GM10248 (cell line): ENCODE results near the gene HAPLN1.

ENCODE experiments used
- CTCF ChIA-PET: fragments of 300-600 bp; sonication (Branson Sonifier 250); formaldehyde crosslinking; extraction: SDS; loops from one replicate; lab custom pipeline; 2021; ENCODE audit warnings: antibody characterized with exemption; lab: Yijun Ruan, JAX
- POLR2A ChIA-PET: fragments of 350-650 bp; sonication (Branson Sonifier 250); formaldehyde crosslinking; extraction: SDS; loops from one replicate; lab custom pipeline; 2020; ENCODE audit warnings: antibody characterized with exemption; lab: Yijun Ruan, JAX
- DNase-seq: peaks from one replicate; pipeline ENCODE4 v3.0.0; 2012; ENCODE audit errors: extremely low spot score
- TF ChIP-seq, protein P1 (sequence below): IDR thresholded peaks from 2 replicates; pipeline ENCODE4 v1.5.1; 2012; ENCODE audit warnings: mild to moderate bottlenecking, low read depth; ENCODE audit errors: extremely low read depth, missing control alignments, control extremely low read depth

The HAPLN1 gene

DNA sequence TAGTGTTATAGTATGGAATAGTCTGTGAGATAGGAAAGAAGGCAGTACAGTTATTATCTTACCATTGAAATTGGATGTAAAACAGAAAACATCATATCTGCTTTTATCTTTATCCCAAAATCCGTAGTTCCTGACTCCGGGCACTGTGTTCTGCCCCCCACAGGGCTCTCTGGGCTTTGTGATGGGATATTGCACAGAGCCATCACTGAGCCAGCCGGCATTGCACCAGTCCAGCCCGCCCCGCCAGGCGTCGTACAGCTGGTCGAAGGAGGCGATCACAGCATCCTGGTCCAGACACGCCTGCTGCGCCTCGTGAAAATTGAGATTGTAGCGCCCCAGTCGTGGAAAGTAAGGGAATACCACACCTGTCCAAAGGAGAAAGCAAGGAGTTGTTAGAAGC is 76.4 kb downstream of the HAPLN1 start:
- TF ChIP-seq, protein P1, sequence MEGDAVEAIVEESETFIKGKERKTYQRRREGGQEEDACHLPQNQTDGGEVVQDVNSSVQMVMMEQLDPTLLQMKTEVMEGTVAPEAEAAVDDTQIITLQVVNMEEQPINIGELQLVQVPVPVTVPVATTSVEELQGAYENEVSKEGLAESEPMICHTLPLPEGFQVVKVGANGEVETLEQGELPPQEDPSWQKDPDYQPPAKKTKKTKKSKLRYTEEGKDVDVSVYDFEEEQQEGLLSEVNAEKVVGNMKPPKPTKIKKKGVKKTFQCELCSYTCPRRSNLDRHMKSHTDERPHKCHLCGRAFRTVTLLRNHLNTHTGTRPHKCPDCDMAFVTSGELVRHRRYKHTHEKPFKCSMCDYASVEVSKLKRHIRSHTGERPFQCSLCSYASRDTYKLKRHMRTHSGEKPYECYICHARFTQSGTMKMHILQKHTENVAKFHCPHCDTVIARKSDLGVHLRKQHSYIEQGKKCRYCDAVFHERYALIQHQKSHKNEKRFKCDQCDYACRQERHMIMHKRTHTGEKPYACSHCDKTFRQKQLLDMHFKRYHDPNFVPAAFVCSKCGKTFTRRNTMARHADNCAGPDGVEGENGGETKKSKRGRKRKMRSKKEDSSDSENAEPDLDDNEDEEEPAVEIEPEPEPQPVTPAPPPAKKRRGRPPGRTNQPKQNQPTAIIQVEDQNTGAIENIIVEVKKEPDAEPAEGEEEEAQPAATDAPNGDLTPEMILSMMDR = no peak
- ChIA-PET POLR2A (no interaction called here), CTCF (interaction anchor here (1.2 to 1.3 kb wide), 2 partner anchors 9 kb away, joined by 3 read pairs; no protein-coding TSS in a partner anchor)
- DNase-seq = no peak

DNA sequence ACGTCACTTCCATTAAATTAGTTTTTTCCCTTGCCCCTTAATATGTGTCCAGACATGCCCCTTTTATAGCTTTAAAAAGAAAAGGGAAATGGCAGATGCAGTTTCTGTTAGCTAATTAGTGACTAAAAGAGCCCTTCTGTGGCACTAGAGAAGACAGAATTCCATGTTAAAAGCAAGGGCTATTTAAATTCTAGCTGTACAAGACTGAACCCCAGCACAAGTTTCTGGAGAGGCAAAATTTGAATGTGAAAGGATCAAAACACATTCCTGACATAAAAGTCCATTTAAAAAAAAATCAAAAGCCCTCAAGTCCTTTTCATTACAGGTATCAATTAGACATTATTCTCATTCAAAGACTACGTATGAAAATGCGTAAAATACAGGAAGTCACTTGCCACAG is 78.7 kb downstream of the HAPLN1 start:
- ChIA-PET CTCF (no interaction called here), POLR2A (no interaction called here)
- TF ChIP-seq, protein P1 = no peak
- no peak for DNase-seq

DNA sequence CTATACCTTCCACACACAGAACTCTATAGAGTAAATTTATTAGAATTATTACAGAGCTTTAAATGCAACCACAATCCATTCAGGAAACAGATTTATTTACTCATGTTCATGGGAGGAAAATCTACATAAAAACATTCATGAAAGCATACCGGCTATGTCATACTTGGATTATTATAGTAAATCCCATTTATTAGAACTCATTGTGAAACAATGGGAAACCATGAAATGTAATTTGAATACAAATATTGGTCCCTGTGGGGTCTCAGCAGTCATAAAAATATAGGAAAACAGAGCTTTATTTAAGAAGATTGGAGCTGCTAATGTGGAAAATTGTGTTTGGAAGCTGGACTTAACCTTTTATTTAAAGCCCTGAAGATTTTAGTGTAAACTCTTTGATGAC is 80.7 kb downstream of the HAPLN1 start:
- ChIA-PET CTCF (no interaction called here), POLR2A (no interaction called here)
- no peak for DNase-seq
- TF ChIP-seq, protein P1 = no peak

DNA sequence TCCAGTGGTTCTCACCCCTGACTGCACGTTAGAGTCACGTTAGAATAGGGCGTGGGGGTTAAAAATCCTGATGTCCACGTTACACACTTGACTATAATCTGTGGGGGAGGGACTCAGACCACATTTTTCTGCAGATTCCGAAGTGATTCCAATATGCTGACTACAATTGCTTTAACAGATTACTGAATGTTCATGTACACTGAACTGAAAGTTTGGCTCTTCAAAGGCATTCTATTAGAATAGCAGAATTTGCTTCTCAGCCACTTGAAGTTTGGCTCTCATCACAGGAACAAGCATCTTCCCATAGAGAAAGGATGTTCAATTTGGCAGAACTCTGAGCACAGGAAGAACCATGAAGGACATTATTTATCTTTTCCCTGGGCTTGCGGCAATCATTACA is 84.5 kb downstream of the HAPLN1 start:
- TF ChIP-seq, protein P1 = no peak
- DNase-seq = no peak
- POLR2A ChIA-PET = no interaction called here
- CTCF ChIA-PET = interaction anchor here (1.1 kb wide), 1 partner anchor 11 kb away, joined by 4 read pairs; no protein-coding TSS in a partner anchor

DNA sequence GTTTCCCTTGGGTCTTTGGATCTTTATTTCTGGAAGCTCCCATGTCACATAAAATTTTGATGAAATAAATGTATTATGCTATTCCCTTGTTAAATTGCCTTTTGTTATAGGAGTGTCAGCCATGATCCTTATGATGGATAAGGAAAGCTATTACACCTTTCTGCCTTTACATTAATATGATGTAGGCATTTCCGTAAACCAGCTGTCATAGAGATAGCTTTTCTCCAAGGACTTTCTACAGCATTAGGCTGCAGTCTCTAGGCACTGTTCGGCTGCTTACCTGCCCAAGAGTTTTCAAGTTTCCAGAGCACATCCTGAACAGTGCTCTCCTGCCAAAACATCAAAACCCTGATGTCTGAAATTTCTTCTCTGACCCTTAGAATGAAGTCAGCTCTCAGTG is 87.4 kb downstream of the HAPLN1 start:
- TF ChIP-seq, protein P1 = no peak
- CTCF ChIA-PET = interaction anchor here (1.2 kb wide), 1 partner anchor 23 kb away, joined by 3 read pairs; no protein-coding TSS in a partner anchor
- DNase-seq = no peak
- POLR2A ChIA-PET = no interaction called here

DNA sequence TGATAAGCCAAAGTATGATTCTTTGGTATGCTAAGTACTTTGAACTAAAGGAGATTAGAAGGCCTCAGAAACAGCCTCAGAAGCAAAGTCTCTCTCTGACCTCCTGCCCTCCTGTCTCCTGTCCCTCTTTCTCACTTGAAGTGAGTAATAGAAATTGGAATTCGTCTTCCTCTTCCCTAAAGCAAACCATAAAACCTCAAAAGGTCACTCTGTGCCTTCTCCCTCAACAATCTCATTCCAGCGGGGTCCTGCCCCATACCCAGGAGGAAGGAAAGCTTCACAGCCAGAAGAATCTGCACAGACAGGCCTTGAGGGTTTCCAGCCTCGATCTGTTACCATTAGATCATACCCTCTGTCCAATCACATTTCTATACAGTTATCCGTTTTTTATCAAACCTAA is 87.8 kb downstream of the HAPLN1 start:
- ChIA-PET CTCF (interaction anchor here (1.2 kb wide), 1 partner anchor 23 kb away, joined by 3 read pairs; no protein-coding TSS in a partner anchor), POLR2A (no interaction called here)
- DNase-seq = no peak
- TF ChIP-seq, protein P1 = no peak
